Endothelial cell (in vitro differentiated cells): Measurements from ENCODE around the gene NT5DC3. TPM values are rescaled to one million over a fixed set of nuclear protein-coding genes. Genes with fewer than 3 reads are reported as not detected.

Source experiments
- DNase-seq: peaks from one replicate; pipeline ENCODE4 v3.0.0; 2021; ENCODE audit warnings: low spot score
- H3K27ac Mint-ChIP-seq: one replicate; pipeline ENCODE4 v1.8.0; 2021; ENCODE audit warnings: mixed read lengths, inconsistent platforms; ENCODE audit not compliant: unreplicated experiment
- H3K27me3 Mint-ChIP-seq: one replicate; pipeline ENCODE4 v1.8.0; 2021; ENCODE audit warnings: mild to moderate bottlenecking, moderate library complexity, mixed read lengths, inconsistent platforms; ENCODE audit not compliant: unreplicated experiment
- H3K36me3 Mint-ChIP-seq: one replicate; pipeline ENCODE4 v1.8.0; 2021; ENCODE audit warnings: mild to moderate bottlenecking, low read depth, mixed read lengths, inconsistent platforms; ENCODE audit not compliant: unreplicated experiment
- H3K4me1 Mint-ChIP-seq: one replicate; pipeline ENCODE4 v1.8.0; 2021; ENCODE audit warnings: mild to moderate bottlenecking, mixed read lengths, inconsistent platforms; ENCODE audit not compliant: unreplicated experiment
- H3K4me3 Mint-ChIP-seq: one replicate; pipeline ENCODE4 v1.8.0; 2021; ENCODE audit warnings: mild to moderate bottlenecking, mixed read lengths, inconsistent platforms; ENCODE audit not compliant: unreplicated experiment
- H3K9me3 Mint-ChIP-seq: one replicate; pipeline ENCODE4 v1.8.0; 2021; ENCODE audit warnings: mixed read lengths, inconsistent platforms; ENCODE audit not compliant: unreplicated experiment
- CTCF ChIP-seq: fragments of 200-600 bp; sonication (generic); IDR thresholded peaks from one replicate; pipeline ENCODE4 v1.5.0; 2021; ENCODE audit warnings: antibody characterized with exemption; ENCODE audit not compliant: unreplicated experiment
- total RNA-seq: library from RNA; stranded (reverse); fragmentation: NEBNext Ultra II Directional; extraction: Animal tissue kit (Norgen Biotek cat#: 25700); gene quantifications from one replicate; pipeline ENCODE4 v1.2.1, GENCODE V29; 2021; ENCODE audit not compliant: unreplicated experiment

NT5DC3 gene
- total RNA-seq, 1 donor from 2014 or later: 1.3 TPM

GRCh38 chr12:103851127-103851526 is 10.1 kb upstream of the NT5DC3 start:
- Mint-ChIP-seq H3K9me3 (no peaks in the 10 kb centered on the region), H3K4me1 (peaks cover 7% of the 10 kb centered on the region), H3K4me3 (no peak overlapping the region), H3K36me3 (no peaks in the 10 kb centered on the region), H3K27me3 (peaks cover 4% of the 10 kb centered on the region), H3K27ac (no peak overlapping the region)
- no peak for DNase-seq
- TF ChIP-seq CTCF: no peak

- no peak for DNase-seq
- no peak overlapping the region for H3K4me3 Mint-ChIP-seq
- H3K4me1 Mint-ChIP-seq: peaks cover 7% of the 10 kb centered on the region
- H3K36me3 Mint-ChIP-seq: no peaks in the 10 kb centered on the region
- TF ChIP-seq CTCF: no peak
- H3K27ac Mint-ChIP-seq: no peak overlapping the region
- H3K27me3 Mint-ChIP-seq: peaks cover 2% of the 10 kb centered on the region
- H3K9me3 Mint-ChIP-seq: no peaks in the 10 kb centered on the region
Measured at GRCh38 chr12:103850429-103850828, 9.4 kb upstream of the NT5DC3 start.

GRCh38 chr12:103848917-103849491 is 8.0 kb upstream of the NT5DC3 start:
- Mint-ChIP-seq H3K4me3 (no peak overlapping the region), H3K9me3 (no peaks in the 10 kb centered on the region), H3K36me3 (no peaks in the 10 kb centered on the region), H3K4me1 (peaks cover 7% of the 10 kb centered on the region), H3K27me3 (peaks cover 4% of the 10 kb centered on the region), H3K27ac (no peak overlapping the region)
- no peak for TF ChIP-seq CTCF
- no peak for DNase-seq

GRCh38 chr12:103848143-103848542 is 7.1 kb upstream of the NT5DC3 start:
- H3K4me1 Mint-ChIP-seq: peaks cover 4% of the 10 kb centered on the region
- no peak for DNase-seq
- peaks cover 2% of the 10 kb centered on the region for H3K27me3 Mint-ChIP-seq
- H3K27ac Mint-ChIP-seq: no peak overlapping the region
- H3K4me3 Mint-ChIP-seq: no peak overlapping the region
- no peaks in the 10 kb centered on the region for H3K36me3 Mint-ChIP-seq
- no peak for TF ChIP-seq CTCF
- no peaks in the 10 kb centered on the region for H3K9me3 Mint-ChIP-seq

GRCh38 chr12:103846415-103846814 is 5.4 kb upstream of the NT5DC3 start:
- H3K4me3 Mint-ChIP-seq: no peak overlapping the region
- TF ChIP-seq CTCF: no peak
- no peak overlapping the region for H3K27ac Mint-ChIP-seq
- no peaks in the 10 kb centered on the region for H3K9me3 Mint-ChIP-seq
- H3K4me1 Mint-ChIP-seq: peaks cover 3% of the 10 kb centered on the region
- H3K27me3 Mint-ChIP-seq: peaks cover 7% of the 10 kb centered on the region
- no peaks in the 10 kb centered on the region for H3K36me3 Mint-ChIP-seq
- DNase-seq: no peak
